GM19023 (cell line): ENCODE data around the gene ABTB2.
A peak's percentile ranks its signal among the peaks of the same experiment; 100 is the strongest.

Experiments
- ATAC-seq: cut with Tn5 transposase; IDR thresholded peaks from one replicate; pipeline ENCODE4 v1.9.1; 2021; ENCODE audit warnings: mild to moderate bottlenecking, moderate library complexity; ENCODE audit not compliant: unreplicated experiment

ABTB2 gene

DNA sequence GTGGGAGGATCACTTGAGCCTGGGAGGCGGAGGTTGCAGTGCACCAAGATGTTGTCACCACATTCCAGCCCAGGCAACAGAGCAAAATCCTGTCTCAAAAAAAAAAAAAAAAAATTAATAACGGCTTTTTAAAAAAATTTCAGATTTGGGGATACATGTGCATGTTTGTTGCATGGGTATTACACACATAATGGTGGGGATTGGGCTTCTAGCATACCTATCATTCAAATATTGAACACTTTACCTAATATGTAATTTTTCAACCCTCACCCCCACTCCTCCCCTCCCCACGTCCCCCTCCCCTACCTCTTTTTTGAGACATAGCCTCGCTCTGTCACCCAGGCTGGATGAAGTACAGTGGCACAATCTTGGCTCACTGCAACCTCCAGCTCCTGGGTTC is 40.1 kb downstream of the ABTB2 start:
- ATAC-seq, result no peak

DNA sequence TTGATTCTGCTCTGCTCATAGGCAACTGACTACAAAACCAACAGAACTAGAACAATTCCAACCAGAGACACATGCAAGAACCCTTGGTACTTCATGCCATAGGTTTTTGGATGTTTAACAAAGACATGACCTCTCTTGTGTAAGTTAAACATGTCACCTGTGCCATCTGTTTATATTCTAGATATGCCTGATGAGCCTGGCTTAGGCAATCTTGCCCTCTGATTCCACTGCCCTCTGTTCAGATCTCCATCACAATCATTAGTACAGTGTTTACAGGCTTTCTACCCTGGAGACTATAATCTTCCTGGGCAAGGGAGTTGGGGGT is 40.8 kb downstream of the ABTB2 start:
- ATAC-seq, result no peak

DNA sequence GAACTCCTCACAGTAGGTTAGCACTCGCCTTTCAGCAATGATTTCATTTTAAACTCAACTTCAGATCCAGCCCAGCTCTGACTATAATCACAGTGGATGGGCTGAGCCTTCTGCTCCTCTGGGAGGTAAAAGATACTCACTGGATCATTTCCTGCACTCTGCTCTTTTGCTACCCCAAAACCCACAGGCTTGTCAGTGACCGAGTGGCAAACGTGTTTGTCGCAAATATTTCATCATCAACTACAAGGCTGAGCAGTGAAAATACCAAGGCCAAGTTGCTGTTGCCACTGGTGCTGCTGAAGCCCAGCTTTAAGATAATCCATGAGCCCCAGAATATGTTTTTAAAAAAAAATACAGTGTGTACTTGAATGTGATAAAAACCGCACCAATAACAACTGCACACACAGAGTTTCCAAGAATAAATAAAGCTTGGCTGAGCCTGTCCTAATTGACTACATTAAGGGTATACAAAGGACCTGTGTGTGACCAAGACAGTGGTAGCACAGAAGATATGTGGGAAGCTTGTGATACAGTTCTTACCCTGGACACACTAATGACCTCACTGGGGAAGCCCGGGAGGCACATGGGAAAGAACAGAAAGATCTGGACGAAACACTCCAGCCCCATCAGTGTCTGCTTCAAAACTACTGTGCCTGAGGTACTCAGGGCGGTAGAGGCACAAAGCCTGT is 41.3 kb downstream of the ABTB2 start:
- no peak for ATAC-seq

DNA sequence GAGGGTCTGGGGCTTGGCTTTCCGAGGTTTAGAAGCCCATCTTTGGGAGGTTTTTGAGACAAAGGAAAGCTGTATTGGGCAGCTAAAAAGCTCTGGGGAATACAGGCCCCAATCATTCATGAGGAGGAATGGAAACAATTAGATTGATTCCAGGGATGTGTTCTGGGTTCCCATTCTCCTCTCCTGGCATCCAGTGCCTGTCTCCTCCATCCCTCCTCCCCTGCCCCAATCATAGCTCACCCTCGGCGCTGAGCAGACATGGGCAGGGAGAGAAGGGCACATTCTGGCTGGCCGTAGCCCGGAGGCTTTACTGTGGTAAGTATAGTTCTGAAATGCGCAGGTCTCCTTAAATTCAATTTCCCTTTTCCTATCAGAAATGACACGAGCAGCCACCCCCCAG is 42.4 kb downstream of the ABTB2 start:
- no peak for ATAC-seq

DNA sequence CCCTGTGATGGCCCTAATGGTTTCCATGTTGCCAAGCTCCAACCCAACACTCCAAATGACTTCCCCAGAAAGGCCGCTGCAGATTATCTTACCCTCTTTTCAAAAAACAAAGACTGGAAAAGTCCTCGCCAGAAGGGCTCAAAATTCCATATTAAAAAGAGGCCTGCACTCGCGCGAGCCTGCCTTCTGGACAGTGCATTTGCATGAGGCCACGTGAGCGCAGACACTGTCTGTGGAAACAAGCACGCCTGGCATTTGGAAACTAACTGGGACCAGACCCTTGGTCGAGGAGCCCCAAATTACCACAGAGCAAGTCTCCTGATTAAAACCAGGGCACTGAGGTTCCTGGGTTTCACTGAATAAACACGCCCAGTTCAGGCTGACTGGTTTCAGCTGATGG is 42.9 kb downstream of the ABTB2 start:
- no peak for ATAC-seq

DNA sequence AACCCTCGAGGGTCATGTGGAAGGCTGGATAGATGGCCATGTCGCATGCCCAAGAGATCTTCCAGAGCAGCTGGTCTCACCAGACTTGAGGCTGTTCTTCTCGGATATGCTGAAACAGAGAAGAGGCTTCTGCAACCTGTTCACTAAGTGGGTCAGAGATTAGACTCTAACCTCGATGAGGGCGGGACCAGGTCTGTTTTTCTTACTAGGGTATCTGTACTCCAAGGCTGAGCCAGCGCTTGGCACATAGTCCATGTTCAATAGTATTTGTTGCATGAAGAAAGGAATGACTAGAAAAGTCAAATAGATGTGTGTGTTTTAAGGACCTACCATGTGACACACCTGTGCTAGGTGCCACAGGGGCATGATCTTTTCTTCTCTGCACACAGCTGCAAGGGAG is 43.6 kb downstream of the ABTB2 start:
- ATAC-seq, result no peak

DNA sequence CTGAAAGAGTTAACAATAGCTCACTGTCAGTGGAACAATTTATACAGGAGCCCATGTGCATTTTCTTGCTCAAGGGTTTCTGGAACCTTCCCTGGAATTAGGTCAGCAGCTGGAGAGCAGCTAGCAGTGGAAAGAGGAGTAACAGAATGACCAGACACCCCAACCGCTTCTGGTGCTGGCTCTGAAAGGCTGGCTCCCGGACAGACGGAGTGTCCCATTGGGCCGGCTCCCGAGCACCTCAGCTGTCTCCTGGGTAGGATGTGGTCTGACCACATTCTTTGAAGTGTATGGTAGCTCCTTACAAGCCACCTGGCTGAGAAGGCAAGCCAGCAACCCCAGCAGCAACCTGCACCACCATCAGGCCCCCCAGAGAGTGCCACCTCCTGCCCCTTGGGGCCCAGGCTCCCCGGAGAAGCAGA is 44.7 kb downstream of the ABTB2 start:
- ATAC-seq, result peak; percentile 80

DNA sequence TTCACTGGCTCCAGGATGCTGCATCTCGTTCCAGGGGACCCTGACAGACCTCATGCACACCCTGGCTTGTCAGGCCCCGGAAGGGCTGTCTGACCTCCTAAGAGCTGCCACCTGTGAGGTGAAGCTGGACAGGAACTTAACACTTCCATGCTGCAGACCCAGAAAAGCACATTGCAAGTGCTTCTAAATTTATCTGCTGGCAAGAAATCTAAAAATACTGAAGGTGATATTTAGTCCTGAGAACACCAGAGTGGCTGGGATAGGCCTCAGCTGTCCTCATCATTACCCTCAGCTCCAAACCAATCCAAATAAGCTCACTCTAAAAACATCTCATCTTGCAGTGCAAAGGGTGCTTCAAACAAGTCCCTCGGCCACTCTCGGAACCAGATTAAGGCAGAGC is 46.7 kb downstream of the ABTB2 start:
- ATAC-seq, result no peak

DNA sequence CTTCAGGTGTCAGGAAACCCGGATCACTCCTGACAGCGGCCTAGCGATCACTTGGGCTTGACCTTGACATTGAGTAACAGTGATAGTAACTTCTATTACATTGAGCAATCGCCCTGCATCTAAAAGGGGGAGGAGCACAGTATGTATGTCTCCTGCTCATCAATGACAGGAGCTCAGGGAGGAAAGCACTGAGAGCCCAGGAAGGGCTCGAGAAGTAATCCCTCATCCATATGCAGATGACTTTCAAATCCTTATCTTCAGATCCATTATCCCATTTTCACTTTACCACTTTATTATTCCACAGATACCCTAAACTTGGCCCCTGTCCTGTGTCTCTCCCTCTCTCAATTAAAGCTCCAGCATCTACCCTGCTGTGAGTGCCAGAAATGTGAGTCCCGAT is 47.8 kb downstream of the ABTB2 start:
- no peak for ATAC-seq

DNA sequence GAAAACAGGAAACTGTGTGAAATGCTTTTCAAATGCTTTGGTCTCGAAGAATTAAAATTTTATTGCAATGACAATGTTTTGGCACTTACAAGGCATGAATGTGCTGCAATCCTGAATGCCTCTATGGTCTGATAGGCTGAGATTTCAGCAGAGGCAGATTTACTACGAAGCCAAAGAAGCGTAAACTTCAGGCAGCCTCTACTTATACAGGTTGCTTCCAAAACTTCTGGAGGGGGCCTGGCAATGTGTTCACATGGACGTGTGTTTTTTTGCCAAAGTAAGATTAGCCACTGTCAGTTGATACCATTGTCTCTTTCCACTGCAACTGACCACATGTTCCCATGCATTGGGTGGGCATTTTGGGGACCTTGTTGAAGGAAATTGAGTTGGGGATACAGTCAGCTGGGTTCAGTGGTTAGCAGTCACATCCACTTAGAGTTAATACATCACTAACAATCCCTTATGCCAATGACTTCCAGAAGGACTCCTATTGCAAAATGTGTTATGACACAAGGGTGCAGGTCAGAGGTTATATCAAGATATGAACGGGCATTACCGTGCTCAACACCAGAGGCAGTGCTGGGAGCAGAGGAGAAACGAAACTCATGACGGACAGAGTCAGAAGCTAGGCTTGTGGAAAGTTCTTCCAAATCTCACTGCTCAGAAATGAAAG is 48.8 kb downstream of the ABTB2 start:
- no peak for ATAC-seq

DNA sequence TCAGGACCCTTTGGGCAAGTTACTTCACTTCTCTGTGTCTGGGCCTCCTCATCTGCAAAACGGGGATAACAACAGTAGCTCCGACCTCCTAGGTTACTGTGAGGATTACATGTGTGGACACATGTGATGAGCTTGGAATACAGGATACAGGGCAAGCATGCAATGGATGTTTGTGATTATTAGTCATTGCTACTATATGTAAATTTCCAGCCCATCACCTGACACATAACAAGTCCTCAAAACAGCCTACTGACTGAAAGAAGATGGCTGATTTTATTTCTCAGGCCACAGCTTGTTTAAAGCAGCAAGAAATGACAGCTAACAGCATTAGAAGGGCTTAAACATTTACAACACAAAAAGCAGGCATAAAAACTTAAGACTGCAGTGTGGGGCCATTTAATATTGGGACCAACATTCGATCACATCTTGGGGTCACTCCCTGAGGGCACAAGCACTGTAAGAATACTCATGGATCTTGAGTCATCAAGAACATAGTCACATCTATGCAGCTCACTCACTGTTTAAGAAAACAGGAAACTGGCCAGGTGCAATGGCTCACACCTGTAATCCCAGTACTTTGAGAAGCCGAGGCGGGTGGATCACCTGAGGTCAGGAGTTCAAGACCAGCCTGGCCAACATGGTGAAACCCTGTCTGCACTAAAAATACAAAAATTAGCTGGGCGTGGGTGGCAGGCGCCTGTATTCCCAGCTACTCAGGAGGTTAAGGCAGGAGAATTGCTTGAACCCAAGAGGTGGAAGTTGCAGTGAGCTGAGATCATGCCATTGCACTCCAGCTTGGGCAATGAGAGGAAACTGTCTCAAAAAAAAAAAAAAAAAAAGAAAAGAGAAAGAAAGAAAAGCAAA is 49.5 kb downstream of the ABTB2 start:
- ATAC-seq, result no peak

DNA sequence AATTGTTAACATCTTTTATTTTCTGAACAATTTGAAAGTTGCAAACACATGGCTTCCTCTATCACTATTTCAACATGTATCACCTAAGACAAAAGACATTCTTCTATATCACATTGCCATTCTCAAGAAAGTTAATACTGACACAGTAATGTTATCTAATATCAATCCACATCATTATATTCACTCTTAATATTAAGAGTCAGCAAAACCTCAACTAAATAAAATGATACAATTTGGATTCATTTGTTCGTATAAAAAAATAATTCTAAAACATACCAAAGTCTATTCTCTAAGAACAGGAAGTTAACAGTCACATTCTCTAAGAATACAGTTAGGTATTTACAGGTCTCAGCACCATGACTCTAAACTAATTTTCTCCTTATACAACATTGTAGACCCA is 52.0 kb downstream of the ABTB2 start:
- no peak for ATAC-seq

DNA sequence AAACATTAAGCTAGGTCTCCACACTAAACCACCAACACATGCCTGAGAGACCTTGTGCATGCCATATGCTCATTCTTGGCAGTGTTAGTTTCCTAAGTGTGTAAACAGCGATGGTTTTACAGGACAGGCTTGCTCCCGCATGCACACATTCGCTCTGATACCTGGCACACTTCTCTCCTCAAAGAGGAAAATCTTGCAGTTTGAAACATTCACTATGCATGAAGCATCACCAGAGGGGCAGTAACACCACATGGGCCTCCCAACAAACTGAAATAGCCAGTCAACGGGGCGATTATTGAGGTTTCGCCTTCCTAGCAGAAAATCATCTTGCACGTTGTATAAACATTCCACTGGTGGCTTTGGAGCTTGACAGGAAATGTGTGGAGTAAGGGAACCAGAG is 52.6 kb downstream of the ABTB2 start:
- no peak for ATAC-seq

DNA sequence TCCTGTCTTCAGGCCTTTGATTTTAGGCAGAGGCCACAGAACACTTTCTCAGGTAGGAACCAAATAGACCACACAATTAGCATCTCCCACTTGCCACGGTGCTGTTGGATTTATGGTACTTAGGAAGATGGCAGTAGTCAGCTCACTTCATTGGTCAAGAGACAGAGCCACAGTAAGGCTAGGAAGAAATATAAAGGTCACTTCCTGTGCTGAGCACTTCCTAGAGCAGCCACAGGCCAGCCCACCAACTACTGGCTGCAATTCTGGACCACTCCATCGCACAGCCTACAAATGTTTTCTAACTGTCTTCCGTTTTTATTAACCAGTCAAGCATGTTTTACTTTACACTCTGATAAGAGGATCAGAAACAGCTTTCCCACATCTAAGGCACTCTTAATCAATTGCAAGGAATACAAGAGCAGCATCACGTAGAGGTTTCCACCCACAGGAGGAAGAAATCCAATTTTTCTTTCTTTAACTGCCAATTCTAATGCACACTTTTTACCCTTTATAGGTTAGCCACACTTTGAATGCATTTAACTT is 54.7 kb downstream of the ABTB2 start:
- ATAC-seq, result no peak

DNA sequence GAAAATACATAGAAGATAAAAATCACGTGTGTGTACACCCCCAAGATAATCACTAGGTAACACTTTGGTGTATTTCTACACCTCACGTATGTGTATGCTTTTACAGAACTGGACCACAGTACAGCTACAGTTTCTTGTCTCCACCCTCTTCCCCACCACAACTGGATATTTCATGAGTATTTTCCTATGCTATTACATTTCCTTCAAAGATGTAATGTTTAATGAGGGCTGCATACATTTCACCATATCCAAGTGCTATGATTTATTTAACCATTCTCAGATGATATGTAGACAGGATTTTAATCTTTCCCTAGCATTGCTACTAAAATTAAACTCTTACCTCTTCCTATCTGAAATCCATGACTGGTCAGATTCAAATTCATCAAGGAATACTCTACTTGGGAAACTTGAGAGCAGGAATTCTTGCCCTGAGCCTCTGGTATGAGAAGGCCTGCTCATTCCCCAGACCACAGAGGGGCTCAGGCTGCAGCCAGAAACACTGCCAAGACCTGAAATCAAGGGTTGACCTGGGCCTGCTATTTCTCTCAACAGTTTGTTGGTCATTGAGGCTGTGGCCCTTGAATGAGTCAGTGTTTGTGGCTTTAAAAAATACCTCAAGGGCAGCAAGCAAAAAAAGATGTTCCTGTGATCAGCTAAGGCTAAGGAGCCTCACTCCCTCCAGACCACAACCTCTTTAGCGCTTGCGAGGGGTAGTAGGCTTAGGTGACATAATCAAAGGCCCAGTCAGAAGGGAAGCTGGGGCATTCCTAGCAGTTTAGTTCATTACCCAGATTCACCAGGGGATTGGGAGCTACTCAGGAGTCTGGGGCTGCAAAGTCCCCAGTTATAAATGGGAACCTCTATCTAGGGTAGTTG is 55.5 kb downstream of the ABTB2 start:
- peak; percentile 86 for ATAC-seq

DNA sequence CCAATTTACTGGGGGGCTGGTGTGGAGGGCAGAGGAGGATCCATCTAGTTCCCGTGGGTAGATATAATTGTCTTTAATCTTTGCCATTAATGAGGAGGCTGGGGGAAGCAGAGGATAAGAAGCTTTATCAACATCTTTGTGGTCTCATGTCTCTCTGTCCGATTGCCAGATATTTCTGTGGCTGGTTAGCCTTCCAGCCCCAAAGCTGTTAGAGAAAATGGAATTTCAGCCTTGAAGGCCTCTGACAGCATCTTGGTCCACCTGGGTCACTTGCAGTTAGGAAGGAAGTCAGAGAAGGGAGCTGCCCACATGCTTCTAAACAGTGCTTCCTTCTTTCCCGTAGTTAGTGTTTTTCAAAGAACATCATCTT is 56.9 kb downstream of the ABTB2 start:
- ATAC-seq, result no peak

DNA sequence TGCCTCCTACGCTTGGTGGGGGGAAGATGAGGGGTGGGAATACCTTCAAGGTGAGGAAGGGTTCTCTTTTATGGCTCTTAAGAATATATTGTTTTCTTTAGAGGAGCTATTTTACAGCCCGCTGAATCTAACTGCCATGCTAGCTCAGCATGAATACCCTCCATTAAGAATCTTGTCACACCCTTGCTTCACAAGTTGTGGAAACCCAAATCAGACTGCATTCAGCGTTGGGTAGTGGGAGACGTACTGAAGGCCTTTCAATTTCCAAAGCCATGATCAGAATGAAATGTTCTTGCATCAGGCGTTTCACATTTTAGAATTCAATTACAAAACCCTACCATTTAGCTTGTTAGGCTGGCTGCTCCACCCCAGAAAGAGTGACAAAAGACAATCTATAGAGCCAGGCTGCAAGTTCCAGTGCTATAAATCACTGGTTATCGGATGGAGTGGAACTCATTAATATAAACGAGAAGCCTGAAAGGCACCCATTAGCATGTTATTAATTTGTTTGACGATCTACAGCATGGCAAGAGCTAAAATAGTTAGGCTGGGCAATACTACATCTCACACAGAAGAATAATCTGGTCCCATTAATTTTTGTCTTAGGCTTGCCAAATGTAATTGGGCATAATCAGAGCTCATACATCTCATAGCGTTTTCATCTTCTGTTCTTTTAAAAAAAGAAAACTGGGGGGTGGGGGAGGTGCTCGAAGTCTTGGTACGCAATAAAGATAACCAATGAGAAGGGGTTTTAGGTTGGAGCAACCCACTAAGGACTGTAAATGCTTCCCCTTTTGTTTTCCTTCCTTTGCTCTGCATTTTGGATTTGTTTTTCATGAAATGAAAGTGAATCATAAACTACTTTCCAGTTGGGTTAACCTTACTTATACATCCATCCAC is 57.5 kb downstream of the ABTB2 start:
- no peak for ATAC-seq

DNA sequence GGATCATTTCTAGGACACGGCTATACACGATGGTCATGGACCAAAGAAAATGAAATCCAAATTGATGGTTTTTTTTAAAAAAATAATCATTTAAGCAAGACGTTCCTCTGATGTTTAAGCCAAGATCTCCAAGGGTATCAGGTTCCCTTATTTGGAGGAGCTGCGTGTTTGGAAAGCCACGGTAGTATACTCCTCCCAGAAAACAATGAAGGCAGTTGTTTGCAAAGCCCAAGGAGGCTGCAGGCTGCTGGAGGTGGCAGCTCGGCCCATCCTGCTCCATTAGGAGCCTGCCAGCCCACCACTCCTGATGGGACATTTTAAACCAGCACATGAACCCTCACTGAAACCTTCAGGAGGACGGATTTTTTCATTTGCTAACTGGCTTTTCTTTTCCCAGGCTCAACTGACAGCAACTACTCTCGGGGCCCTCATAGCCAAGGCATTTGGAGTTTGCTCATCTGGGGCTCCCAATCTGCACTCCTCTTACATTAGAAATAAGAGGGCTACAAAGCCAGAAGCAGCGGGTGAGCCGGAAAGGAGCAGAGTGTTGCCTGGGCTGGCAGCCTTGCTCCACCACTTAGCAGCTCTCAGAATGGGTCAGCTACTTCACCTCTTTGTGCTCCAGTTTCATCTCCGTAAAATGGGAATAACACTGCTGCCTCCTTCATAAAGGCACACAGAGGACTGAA is 58.4 kb downstream of the ABTB2 start:
- ATAC-seq, result no peak

DNA sequence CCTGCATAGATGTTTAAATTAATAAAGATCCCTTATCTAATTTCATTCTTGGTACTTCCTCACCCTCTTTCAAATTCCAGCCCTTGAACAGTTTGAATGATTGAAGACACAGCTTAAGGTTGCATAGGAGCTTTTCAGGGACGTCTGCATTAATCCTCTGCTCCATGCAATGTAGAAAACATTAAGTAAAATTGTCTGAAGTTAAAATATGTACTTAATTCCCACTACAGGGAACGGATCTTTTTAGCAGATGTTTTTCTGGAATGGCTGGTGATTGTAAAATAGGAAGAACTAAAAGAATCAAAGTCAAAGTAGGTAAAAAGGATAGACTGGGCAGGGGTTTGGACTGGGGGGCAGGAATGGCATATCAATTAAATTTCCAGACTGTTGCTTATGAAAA is 58.9 kb downstream of the ABTB2 start:
- no peak for ATAC-seq
